Choroid plexus epithelial cell (primary cell): Measurements from ENCODE around the gene CRYBG2.
A peak's percentile ranks its signal among the peaks of the same experiment; 100 is the strongest.
"Not testable (repeated sequence)": the region's sequence is repeated elsewhere in the genome, so short reads cannot be mapped to it uniquely, and the experiment has no call there.

ENCODE experiments used
- DNase-seq: peaks from one replicate; pipeline ENCODE4 v3.0.0-alpha.2; 2010; ENCODE audit warnings: low read depth
- H3K4me3 ChIP-seq: 2 replicates; pipeline ENCODE4 v1.5.1; 2011; ENCODE audit warnings: low read depth, mild to moderate bottlenecking, control low read depth, low read length, moderate library complexity
- TF ChIP-seq, protein P1 (sequence below): conservative IDR thresholded peaks from 2 replicates; pipeline ENCODE4 v1.5.1; 2011; ENCODE audit warnings: low read depth, mild to moderate bottlenecking, control low read depth, inconsistent platforms, low read length, moderate library complexity

The CRYBG2 gene

DNA sequence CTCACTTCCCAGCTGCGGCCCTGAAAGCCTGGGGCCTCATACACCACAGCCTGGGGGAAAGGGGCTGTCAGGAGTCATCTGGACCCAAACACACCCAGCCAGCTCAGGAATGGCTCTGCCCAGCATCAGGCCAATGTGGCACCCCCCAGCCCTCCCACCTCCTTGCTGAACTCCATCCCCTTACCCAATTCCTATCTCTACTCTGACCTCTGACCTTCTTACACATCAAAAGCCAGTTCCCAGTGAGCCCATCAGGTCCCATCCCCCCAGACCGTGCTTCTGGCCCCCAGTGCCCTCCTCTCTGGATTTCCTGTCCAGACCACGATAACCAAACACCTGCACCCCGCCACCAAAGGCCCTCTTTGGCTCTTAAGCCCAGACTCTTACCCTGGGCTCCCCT lies 16.3 kb downstream of the CRYBG2 start:
- no peak for DNase-seq
- H3K4me3 ChIP-seq = no peak overlapping the region
- TF ChIP-seq, protein P1, sequence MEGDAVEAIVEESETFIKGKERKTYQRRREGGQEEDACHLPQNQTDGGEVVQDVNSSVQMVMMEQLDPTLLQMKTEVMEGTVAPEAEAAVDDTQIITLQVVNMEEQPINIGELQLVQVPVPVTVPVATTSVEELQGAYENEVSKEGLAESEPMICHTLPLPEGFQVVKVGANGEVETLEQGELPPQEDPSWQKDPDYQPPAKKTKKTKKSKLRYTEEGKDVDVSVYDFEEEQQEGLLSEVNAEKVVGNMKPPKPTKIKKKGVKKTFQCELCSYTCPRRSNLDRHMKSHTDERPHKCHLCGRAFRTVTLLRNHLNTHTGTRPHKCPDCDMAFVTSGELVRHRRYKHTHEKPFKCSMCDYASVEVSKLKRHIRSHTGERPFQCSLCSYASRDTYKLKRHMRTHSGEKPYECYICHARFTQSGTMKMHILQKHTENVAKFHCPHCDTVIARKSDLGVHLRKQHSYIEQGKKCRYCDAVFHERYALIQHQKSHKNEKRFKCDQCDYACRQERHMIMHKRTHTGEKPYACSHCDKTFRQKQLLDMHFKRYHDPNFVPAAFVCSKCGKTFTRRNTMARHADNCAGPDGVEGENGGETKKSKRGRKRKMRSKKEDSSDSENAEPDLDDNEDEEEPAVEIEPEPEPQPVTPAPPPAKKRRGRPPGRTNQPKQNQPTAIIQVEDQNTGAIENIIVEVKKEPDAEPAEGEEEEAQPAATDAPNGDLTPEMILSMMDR = no peak

DNA sequence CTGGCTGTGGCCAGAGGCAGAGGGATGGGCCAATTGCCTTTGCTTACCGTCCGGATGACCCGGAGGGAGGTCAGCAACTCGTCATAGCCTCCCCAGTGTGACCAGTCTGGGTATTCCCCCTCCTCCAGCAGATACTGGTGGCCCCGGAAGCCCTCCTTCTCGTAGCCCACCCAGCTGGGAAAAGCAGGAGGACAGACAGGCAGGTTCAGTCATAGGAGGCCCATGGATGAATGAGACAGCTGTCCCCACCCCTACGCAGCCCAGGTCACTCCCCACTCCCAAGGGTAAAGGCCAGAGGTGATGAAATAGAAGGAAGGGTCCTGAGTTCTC lies 16.8 kb downstream of the CRYBG2 start:
- TF ChIP-seq, protein P1 = no peak
- no peak for DNase-seq
- H3K4me3 ChIP-seq = no peak overlapping the region

DNA sequence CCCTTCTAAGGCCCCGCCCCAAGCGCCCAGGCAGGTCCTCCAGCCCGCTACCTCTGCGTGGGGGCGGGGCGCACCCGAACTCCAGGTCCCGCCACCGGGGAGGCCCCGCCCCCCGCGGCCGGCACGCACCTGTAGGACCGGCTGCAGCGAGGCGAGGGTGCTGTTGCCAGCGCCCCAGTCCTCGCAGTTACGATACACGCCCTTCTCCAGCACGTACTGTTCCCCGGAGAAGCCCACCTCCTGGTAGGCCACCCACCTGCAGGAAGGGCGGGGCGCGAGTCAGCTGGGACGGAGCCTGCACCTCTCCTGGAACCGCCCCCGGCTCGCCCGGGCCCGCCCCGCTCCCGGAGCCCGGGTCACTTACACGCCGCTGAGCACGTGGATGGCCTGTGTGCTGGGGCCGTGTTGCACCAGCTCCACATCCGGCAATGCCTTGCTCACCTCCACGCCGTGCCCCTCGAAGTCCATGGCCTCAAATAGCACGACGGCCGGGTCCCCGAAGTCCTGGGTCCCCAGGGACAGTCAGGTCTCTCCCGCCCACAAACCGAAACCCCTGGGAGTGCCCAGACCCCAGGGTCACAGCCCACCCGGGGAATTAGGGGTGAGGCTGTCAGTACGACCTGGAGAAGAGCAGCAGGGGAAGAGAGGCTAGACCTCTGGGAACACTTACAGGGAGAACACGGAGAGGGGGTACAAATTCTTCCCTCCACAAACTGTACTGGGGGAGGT lies 17.3 kb downstream of the CRYBG2 start:
- peak; percentile 23 for DNase-seq
- peak overlapping the region; percentile 58 for H3K4me3 ChIP-seq
- TF ChIP-seq, protein P1 = no peak

DNA sequence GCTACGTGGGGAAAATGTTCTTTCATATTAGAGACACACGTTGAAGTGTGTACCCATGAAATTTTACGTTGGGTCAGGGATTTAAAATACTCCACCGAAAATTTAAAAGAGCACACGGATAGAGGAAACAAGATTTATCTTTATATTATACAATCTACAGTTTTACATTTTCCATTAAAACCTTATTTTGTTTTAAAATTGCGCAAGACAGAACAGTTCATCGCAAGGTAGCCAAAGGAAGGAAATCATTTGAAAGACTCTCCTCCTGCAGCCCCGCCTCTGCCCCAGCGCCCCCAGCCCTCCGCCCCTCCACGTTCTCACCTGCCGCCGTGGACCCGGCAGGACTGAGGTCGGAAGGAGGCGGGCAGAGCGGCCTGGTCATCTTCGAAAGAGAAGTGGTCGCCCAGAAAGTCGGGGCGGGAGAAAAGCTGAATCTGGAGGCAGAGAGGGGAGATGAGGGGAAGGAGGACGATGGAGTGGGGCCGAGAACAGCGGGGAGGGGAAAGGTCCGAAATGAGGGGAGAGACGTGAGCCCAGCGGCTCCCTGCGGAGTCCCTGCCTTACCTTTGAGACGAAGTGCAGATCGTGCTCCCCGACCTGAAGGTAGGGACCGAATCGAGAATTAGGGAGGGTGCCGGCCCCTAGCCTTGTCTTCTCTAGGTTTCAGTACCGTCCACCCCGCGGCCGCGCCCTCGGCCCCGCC lies 18.0 kb downstream of the CRYBG2 start:
- peak overlapping the region; percentile 58 for H3K4me3 ChIP-seq
- no peak for DNase-seq
- TF ChIP-seq, protein P1 = no peak

DNA sequence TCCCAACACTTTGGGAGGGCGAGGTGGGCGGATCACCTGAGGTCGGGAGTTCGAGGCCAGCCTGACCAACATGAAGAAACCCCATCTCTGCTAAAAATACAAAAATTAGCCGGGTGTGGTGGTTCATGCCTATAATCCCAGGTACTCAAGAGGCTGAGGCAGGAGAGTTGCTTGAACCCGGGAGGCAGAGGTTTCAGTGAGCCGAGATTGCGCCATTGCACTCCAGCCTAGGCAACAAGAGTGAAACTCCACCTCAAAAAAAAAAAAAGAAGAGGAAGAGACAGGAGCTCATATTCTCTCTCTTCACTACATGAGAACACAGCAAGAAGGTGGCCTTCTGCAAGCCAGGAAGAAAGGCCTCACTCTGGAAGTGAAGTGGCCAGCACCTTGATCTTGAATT lies 20.6 kb downstream of the CRYBG2 start:
- not testable (repeated sequence) for DNase-seq, H3K4me3 ChIP-seq

DNA sequence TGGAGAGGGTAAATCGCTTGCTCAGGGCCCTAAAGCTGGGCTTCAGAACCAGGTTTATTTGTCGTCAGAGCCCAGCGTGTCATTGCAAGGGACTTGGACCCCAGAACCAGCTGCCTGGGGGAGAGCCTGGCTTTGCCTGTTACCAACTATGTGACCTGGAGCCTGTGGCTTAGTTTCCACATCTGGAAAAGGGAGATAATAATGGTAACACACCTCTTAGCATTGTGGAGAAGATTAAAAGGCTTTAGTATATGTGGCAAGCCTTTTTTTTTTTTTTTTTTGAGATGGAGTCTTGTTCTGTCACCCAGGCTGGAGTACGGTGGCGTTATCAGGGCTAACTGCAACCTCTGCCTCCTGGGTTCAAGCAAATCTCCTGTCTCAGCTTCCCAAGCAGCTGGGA lies 23.7 kb downstream of the CRYBG2 start:
- TF ChIP-seq, protein P1 = no peak
- H3K4me3 ChIP-seq = no peak overlapping the region
- DNase-seq = no peak

DNA sequence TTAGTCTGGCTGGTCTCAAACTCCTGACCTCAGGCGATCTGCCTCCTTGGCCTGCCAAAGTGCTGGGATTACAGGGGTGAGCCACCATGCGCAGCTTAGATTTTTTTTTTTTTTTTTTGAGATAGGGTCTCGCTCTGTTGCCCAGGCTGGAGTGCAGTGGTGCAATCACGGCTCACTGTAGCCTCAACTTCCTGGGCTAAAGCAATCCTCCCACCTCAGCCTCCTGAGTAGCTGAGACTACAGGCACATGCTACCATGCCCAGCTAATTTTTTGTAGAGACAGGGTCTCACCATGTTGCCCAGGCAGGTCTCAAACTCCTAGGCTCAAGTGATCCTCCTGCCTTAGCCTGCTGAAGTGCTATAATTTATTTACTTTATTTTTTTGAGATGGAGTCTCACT lies 24.6 kb downstream of the CRYBG2 start:
- DNase-seq, H3K4me3 ChIP-seq: not testable (repeated sequence)

DNA sequence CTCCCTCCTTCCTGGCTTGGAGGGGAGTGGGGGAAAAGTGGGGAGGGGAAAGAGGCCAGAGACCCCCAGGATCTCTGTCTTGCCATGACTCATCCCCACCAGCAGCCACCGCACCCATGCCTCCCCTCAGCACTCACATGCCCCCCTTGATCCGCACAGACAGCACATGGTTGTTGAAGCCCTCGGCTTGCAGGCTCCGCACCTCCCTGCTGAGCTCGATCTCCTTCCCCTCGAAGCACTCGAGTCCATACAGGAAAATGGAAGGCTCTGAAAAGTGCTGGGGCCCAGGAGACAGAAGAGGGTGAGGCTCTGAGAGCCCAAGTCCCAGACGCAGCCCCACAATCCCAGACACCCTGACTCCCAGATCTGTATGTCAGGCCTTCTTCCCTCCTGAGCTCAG lies 25.3 kb downstream of the CRYBG2 start:
- no peak overlapping the region for H3K4me3 ChIP-seq
- TF ChIP-seq, protein P1 = no peak
- no peak for DNase-seq
